Pancreas (tissue), 10 donors: Measurements from ENCODE around the gene EPHB2. TPM values are rescaled to one million over a fixed set of nuclear protein-coding genes. Genes with fewer than 3 reads are reported as not detected.

Source experiments
- ATAC-seq, 4 donors: fragments of 200-7000 bp; cut with Tn5 transposase; one replicate each; pipeline versions ENCODE4 v1.8.0 to v1.9.1; 2020; ENCODE audit warnings: mild to moderate bottlenecking in 4 of 4, moderate library complexity in 4 of 4
- DNase-seq, 6 donors: peaks; one replicate each; pipeline ENCODE4 v3.0.0-alpha.2; 2020
- FAIRE-seq: peaks from 2 replicates; lab custom pipeline; 2012; peaks lifted over from hg19 to GRCh38; lab: Jason Lieb, UNC
- H3K27ac ChIP-seq, 4 donors: fragments of 200-600 bp; sonication (generic); 1 replicate in 3 of 4; 2 replicates in 1 of 4; pipeline versions ENCODE4 v1.5.0 to v1.8.0; 2020
- H3K27me3 ChIP-seq, 4 donors: fragments of 200-600 bp; one replicate each; pipeline ENCODE4 v1.8.0; 2021
- H3K36me3 ChIP-seq, 3 donors: fragments of 200-600 bp; sonication (generic) in 1 of 3; one replicate each; pipeline versions ENCODE4 v1.5.0 to v1.8.0; 2020 to 2021
- H3K4me1 ChIP-seq, 3 donors: fragments of 200-600 bp; one replicate each; pipeline ENCODE4 v1.8.0; 2021
- H3K4me3 ChIP-seq, 4 donors: fragments of 200-600 bp; sonication (generic) in 2 of 4; one replicate each; pipeline versions ENCODE4 v1.5.0 to v1.8.0; 2020 to 2021
- H3K9me3 ChIP-seq, 4 donors: fragments of 200-600 bp; one replicate each; pipeline ENCODE4 v1.8.0; 2021
- WGBS, 2 donors: extraction: QIAGEN DNeasy Blood & Tissue Kit; methylation state at CpG; one replicate each; pipeline ENCODE4 v1.1.7; 2013; 5-methylcytosine and 5-hydroxymethylcytosine counted together
- intact Hi-C, 3 donors: fragments of 100-400 bp; cut with DNase I; formaldehyde crosslinking; loops; one replicate each; pipeline versions ENCODE4 v1.11.1 to v1.14.2; 2022
- polyA plus RNA-seq, 2 donors: library from polyadenylated mRNA; stranded (reverse); fragments of 200-250 nt; gene quantifications; one replicate each; pipeline ENCODE4 v1.2.3, GENCODE V29; 2013
- total RNA-seq, 6 donors: library from RNA; stranded (reverse); fragmentation: NEBNext Ultra II Directional in 4 of 6; extraction: Animal tissue kit (Norgen Biotek cat#: 25700) in 4 of 6; gene quantifications; one replicate each; pipeline versions ENCODE4 v1.2.1 to v1.2.4, GENCODE V29; 2021 to 2023
- TF ChIP-seq, protein P1 (sequence below), 4 donors: fragments of 200-600 bp; sonication (generic) in 3 of 4; IDR thresholded peaks; one replicate each; pipeline versions ENCODE4 v1.5.0 to v1.8.0; 2021; ENCODE audit warnings: antibody characterized with exemption in 4 of 4
- donor health status: healthy with polysubstance abuse.
- donor health status: DM: no; HTN: no; CAD: no; lungs with moderate emphysema.
- donor health status: DM: no; HTN: no; CAD: no.
- donor health status: control.
- donor health status: control.
- donor health status: Bipolar disorder and iron deficiency.
- donor health status: DM: yes; HTN: yes; CAD: no.
- donor health status: DM: no; HTN: no; CAD: no.
- donor health status: DM: no; HTN: no; CAD: no.
- donor health status: DM: yes; HTN: yes; CAD: no.

EPHB2 gene
- total and polyA plus RNA-seq, 8 donors = 1.3 to 10.0 (median 4.4) TPM

DNA sequence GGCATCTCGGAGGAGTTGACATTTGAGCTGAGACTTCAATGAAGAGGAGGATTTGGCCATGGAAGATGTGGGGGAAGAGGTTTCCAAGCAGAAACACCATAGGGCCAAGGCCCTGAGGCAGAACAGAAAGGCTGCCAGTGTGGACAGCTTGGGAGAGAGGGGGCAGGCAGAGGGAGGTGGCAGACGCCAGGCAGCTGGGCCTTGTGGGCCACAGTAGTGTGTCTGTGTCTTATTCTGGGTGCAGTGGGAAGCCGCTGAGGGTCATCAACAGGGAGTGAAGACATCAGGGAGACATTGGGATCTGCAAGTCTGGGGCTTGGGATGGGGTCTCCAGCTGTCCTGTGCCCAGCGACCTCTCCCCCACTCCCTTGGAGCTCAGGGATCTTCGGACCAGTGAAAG, 165.2 kb downstream of the EPHB2 start:
- no peak overlapping the region for H3K27ac ChIP-seq
- no peaks in the 10 kb centered on the region for H3K4me1 ChIP-seq
- no peak for DNase-seq
- ATAC-seq = no peak
- WGBS, 2 donors = 89 to 93% methylated on average over 5 of the region's 5 CpGs
- H3K36me3 ChIP-seq = no peaks in the 10 kb centered on the region
- no peak for FAIRE-seq
- H3K4me3 ChIP-seq = no peak overlapping the region
- intact Hi-C loops = no loop called here
- H3K9me3 ChIP-seq = no peaks in the 10 kb centered on the region
- H3K27me3 ChIP-seq = no peaks in the 10 kb centered on the region
- TF ChIP-seq, protein P1, sequence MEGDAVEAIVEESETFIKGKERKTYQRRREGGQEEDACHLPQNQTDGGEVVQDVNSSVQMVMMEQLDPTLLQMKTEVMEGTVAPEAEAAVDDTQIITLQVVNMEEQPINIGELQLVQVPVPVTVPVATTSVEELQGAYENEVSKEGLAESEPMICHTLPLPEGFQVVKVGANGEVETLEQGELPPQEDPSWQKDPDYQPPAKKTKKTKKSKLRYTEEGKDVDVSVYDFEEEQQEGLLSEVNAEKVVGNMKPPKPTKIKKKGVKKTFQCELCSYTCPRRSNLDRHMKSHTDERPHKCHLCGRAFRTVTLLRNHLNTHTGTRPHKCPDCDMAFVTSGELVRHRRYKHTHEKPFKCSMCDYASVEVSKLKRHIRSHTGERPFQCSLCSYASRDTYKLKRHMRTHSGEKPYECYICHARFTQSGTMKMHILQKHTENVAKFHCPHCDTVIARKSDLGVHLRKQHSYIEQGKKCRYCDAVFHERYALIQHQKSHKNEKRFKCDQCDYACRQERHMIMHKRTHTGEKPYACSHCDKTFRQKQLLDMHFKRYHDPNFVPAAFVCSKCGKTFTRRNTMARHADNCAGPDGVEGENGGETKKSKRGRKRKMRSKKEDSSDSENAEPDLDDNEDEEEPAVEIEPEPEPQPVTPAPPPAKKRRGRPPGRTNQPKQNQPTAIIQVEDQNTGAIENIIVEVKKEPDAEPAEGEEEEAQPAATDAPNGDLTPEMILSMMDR (IDR thresholded peaks at IDR 0.05) = no peak

DNA sequence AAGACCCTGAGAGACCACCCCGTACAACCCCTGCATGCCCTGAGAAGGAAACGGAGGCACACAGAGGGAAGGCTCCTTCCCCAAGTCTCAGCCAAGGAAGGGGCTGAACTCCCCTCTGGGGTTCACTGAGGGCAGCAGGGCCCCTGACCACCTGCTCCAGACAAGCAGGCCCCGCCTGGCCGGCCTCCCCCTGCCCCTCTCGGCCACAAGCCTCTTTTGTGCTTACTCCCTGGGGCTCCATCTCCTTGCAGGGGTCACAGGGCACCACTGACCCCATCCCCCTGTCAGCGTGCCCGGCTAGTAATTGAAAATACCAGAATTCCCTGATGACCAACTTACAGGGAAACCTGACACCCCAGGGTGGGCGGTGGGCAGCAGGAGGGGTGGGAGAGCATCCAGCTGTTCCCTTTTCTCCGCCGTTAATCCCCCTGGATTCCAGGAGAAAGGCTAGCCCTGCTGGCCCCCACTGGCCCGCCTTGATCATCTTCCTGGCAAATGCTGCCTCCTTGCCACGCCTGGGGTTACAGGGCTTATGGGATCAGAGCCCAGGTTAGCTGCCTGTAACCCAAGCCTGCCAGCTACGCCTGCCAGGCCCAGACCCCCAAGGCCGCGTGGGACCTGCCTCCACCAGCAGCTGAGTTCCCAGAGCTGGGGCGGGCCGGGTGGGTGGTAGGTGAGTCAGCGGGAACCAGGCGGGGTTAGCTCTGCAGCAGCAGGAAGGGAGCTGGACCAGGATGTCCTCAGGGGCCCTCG, 165.9 kb downstream of the EPHB2 start:
- no peaks in the 10 kb centered on the region for H3K4me1 ChIP-seq
- peak in 1 of 4 donors; percentile 25 for ATAC-seq
- no peaks in the 10 kb centered on the region for H3K27me3 ChIP-seq
- FAIRE-seq = no peak
- peak in 2 of 6 donors; percentile 25 to 29 for DNase-seq
- intact Hi-C loops = no loop called here
- no peak overlapping the region for H3K27ac ChIP-seq
- H3K36me3 ChIP-seq = no peaks in the 10 kb centered on the region
- TF ChIP-seq, protein P1 (IDR thresholded peaks at IDR 0.05) = no peak
- 76 to 82% methylated on average over 20 of the region's 20 CpGs for WGBS, 2 donors
- no peaks in the 10 kb centered on the region for H3K9me3 ChIP-seq
- H3K4me3 ChIP-seq = no peak overlapping the region

GRCh38 chr1:22877112-22877915, 166.7 kb downstream of the EPHB2 start:
- intact Hi-C loops = no loop called here
- FAIRE-seq (no peak), ATAC-seq (no peak), DNase-seq (no peak)
- Histone ChIP-seq H3K4me3 (no peak overlapping the region), H3K27me3 (no peaks in the 10 kb centered on the region), H3K9me3 (no peaks in the 10 kb centered on the region), H3K27ac (no peak overlapping the region), H3K36me3 (no peaks in the 10 kb centered on the region), H3K4me1 (no peaks in the 10 kb centered on the region)
- WGBS, 2 donors = 86 to 89% methylated on average over 12 of the region's 12 CpGs
- TF ChIP-seq, protein P1 (IDR thresholded peaks at IDR 0.05) = no peak

GRCh38 chr1:22877980-22878379, 167.3 kb downstream of the EPHB2 start:
- WGBS, 2 donors = 91% methylated on average over 1 of the region's 1 CpG
- no peaks in the 10 kb centered on the region for H3K9me3 ChIP-seq
- H3K4me3 ChIP-seq = no peak overlapping the region
- TF ChIP-seq, protein P1 (IDR thresholded peaks at IDR 0.05) = no peak
- ATAC-seq (no peak), DNase-seq (no peak), FAIRE-seq (no peak)
- no peaks in the 10 kb centered on the region for H3K36me3 ChIP-seq
- H3K27ac ChIP-seq = no peak overlapping the region
- no peaks in the 10 kb centered on the region for H3K4me1 ChIP-seq
- no peaks in the 10 kb centered on the region for H3K27me3 ChIP-seq
- intact Hi-C loops = no loop called here
